ENCODE results near the gene PHC3.

- TF ChIP-seq CTCF (IDR thresholded peaks at IDR 0.05; ENCODE audit: insufficient read depth, low read length, poor library complexity, severe bottlenecking) (no peak), EZH2phosphoT487 (conservative IDR thresholded peaks at IDR 0.05; ENCODE audit: low read length) (no peak)
Observed at GRCh38 chr3:170179432-170179831, 2.1 kb downstream of the PHC3 start.
